Measurements from ENCODE around the gene FBXO17.
A peak's percentile ranks its signal among the peaks of the same experiment; 100 is the strongest.
"Not testable (repeated sequence)": the region's sequence is repeated elsewhere in the genome, so short reads cannot be mapped to it uniquely, and the experiment has no call there.

FBXO17 gene

GRCh38 chr19:38979812-38980211 is 4.3 kb upstream of the FBXO17 start:
- H3K9me3 ChIP-seq (ENCODE audit: control insufficient read depth in 1 of 2, low read length in 2 of 2) = no peaks in the 10 kb centered on the region
- H3K27me3 ChIP-seq (ENCODE audit: low read depth, low read length) = peaks cover 6% of the 10 kb centered on the region
- peaks cover 0 to 9% of the 10 kb centered on the region in 2 donors for H3K4me1 ChIP-seq (ENCODE audit: control insufficient read depth in 1 of 2, insufficient read depth in 2 of 2, low read length in 2 of 2)
- H3K4me3 ChIP-seq (ENCODE audit: low read depth in 1 of 2, low read length in 2 of 2) = no peak overlapping the region
- no peak overlapping the region for H3K27ac ChIP-seq (ENCODE audit: low read length)
- no peaks in the 10 kb centered on the region for H3K36me3 ChIP-seq (ENCODE audit: control insufficient read depth in 1 of 2, insufficient read depth in 2 of 2, low read length in 2 of 2)

- Histone ChIP-seq H3K4me3 (ENCODE audit: low read depth in 1 of 2, low read length in 2 of 2) (no peak overlapping the region), H3K27me3 (ENCODE audit: low read depth, low read length) (peaks cover 6% of the 10 kb centered on the region), H3K9me3 (ENCODE audit: control insufficient read depth in 1 of 2, low read length in 2 of 2) (no peaks in the 10 kb centered on the region), H3K27ac (ENCODE audit: low read length) (no peak overlapping the region), H3K36me3 (ENCODE audit: control insufficient read depth in 1 of 2, insufficient read depth in 2 of 2, low read length in 2 of 2) (no peaks in the 10 kb centered on the region), H3K4me1 (ENCODE audit: control insufficient read depth in 1 of 2, insufficient read depth in 2 of 2, low read length in 2 of 2) (peaks cover 0 to 9% of the 10 kb centered on the region in 2 donors)
Observed at GRCh38 chr19:38978326-38978689, 2.8 kb upstream of the FBXO17 start.

DNA sequence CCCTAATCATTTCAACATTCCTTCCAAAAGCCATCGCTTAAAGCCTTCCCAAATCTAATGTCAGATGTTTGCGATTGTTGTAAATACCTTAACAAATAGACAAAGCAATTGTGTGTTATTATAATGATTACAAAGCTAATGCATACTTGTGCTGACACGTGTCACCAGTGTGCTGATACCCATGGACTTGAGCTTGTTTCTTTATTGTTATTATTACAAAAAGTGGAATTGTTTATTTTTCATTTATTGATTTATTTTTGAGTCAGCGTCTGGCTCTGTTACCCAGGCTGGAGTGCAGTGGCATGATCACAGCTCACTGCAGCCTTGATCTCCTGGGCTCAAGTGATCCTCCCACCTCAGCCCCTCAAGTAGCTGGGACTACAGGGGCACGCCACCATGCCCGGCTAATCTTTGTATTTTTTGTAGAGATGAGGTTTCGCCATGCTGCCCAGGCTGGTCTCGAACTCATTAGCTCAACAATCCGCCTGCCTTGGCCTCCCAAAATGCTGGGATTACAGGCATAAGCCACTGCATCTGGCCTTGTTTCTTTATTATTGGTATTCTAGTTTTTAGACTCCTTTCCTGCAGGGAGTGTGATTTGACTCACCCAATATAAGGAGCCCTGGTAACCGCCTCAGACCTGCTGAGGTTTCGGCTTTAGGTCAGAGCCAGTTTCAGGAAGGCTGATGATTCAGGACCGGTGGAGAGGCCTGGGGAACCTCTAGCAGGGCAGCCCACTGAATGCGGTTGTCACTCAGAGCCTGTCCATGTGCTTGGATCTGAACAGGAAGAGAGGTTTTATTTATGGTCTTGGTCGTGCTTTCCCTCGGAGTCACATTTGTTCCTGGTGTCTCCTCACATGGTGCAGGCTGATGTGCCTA is 2.1 kb upstream of the FBXO17 start:
- peaks cover 0 to 9% of the 10 kb centered on the region in 2 donors for H3K4me1 ChIP-seq (ENCODE audit: control insufficient read depth in 1 of 2, insufficient read depth in 2 of 2, low read length in 2 of 2)
- peaks cover 6% of the 10 kb centered on the region for H3K27me3 ChIP-seq (ENCODE audit: low read depth, low read length)
- no peaks in the 10 kb centered on the region for H3K9me3 ChIP-seq (ENCODE audit: control insufficient read depth in 1 of 2, low read length in 2 of 2)
- no peaks in the 10 kb centered on the region for H3K36me3 ChIP-seq (ENCODE audit: control insufficient read depth in 1 of 2, insufficient read depth in 2 of 2, low read length in 2 of 2)
- no peak overlapping the region for H3K27ac ChIP-seq (ENCODE audit: low read length)
- no peak overlapping the region for H3K4me3 ChIP-seq (ENCODE audit: low read depth in 1 of 2, low read length in 2 of 2)

DNA sequence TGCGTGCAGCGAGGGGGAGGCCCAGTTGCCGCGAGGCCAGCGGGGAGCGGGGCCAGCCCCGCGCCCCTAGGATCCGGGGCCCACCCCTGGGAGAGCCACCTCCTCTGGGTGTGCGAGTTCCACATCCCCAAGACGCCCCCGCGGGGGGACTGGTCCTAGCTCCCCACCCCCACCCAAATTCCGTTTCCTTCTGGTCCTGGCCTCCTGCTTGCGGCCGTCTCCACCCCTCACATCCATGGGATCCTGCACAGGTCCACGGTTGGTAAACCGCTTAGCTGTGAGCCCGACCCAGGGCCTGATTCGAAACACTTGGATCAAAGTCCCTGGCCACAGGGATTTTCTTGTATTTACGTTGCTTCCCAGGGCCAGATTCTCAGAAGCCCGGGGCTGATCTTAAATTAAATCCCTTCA is 324 bp upstream of the FBXO17 start:
- Histone ChIP-seq H3K36me3 (ENCODE audit: control insufficient read depth in 1 of 2, insufficient read depth in 2 of 2, low read length in 2 of 2) (no peaks in the 10 kb centered on the region), H3K4me1 (ENCODE audit: control insufficient read depth in 1 of 2, insufficient read depth in 2 of 2, low read length in 2 of 2) (peaks cover 0 to 9% of the 10 kb centered on the region in 2 donors), H3K4me3 (ENCODE audit: low read depth in 1 of 2, low read length in 2 of 2) (peak overlapping the region; percentile 37 to 84), H3K9me3 (ENCODE audit: control insufficient read depth in 1 of 2, low read length in 2 of 2) (no peaks in the 10 kb centered on the region), H3K27ac (ENCODE audit: low read length) (peak overlapping the region; percentile 58), H3K27me3 (ENCODE audit: low read depth, low read length) (peaks cover 6% of the 10 kb centered on the region)

- no peaks in the 10 kb centered on the region for H3K36me3 ChIP-seq (ENCODE audit: control insufficient read depth in 1 of 2, insufficient read depth in 2 of 2, low read length in 2 of 2)
- peak overlapping the region; percentile 75 for H3K27ac ChIP-seq (ENCODE audit: low read length)
- no peaks in the 10 kb centered on the region for H3K9me3 ChIP-seq (ENCODE audit: control insufficient read depth in 1 of 2, low read length in 2 of 2)
- peaks cover 0 to 9% of the 10 kb centered on the region in 2 donors for H3K4me1 ChIP-seq (ENCODE audit: control insufficient read depth in 1 of 2, insufficient read depth in 2 of 2, low read length in 2 of 2)
- H3K27me3 ChIP-seq (ENCODE audit: low read depth, low read length) = peaks cover 6% of the 10 kb centered on the region
- peak overlapping the region; percentile 65 to 84 for H3K4me3 ChIP-seq (ENCODE audit: low read depth in 1 of 2, low read length in 2 of 2)
Observed at GRCh38 chr19:38974624-38975213, 823 bp downstream of the FBXO17 start.

DNA sequence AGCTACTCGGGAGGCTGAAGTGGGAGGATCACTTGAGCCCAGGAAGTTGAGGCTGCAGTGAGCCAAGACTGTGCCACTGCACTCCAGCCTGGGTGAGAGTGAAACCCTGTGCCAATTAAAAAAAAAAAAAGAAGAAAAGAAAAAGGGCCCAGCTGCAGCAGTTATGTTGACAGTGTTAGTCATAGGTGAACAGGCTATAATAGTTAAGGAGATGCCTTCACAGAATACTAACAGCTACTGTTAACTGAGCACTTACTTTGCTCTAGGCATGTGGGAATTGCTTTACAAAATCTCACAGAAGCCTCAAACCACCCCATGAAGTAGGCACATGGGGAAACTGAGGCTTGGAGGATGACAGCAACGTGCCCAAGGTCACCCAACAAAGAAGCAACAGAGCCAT is 3.9 kb downstream of the FBXO17 start:
- no peak overlapping the region for H3K4me3 ChIP-seq (ENCODE audit: low read depth in 1 of 2, low read length in 2 of 2)

DNA sequence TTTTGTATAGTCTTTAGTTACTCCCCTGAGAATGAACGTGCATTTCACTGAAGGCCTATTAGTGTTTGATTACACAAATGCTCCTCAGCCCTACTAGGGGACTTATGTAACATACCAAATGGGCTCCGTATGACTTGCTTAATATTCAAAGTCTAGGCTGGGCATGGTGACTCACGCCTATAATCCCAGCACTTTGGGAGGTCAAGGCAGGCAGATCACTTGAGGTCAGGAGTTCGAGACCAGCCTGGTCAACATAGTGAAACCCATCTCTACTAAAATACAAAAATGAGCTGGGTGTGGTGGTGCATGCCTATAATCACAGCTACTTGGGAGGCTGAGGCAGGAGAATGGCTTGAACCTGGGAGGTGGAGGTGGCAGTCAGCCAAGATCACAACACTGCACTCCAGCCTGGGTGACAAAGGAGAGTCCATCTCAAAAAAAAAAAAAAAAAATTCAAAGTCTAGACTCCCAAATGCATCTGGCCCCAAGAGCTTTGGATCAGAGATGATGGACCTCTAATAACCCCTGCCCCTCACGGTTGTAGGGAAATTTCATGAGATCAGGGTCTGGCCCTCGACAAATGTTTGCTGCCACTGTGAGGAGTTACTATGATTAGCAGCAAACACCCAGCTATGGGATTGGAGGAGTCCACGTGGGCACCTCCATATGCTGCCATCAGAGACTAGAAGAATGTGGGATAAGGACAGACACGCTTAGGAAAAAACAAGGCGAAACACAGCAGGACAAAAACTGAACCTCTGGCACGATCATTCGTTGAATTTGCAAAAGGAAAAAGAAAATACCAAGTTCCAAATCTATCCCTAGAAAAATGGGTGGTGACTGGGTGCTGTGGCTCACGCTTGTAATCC is 4.6 kb downstream of the FBXO17 start:
- H3K4me3 ChIP-seq (ENCODE audit: low read depth in 1 of 2, low read length in 2 of 2) = no peak overlapping the region
- no peak overlapping the region for H3K27ac ChIP-seq (ENCODE audit: low read length)
- no peaks in the 10 kb centered on the region for H3K36me3 ChIP-seq (ENCODE audit: control insufficient read depth in 1 of 2, insufficient read depth in 2 of 2, low read length in 2 of 2)

More for the DNA sequence above, 3.9 kb downstream of the FBXO17 start:
- H3K27ac ChIP-seq (ENCODE audit: low read length) = no peak overlapping the region
- H3K4me1 ChIP-seq (ENCODE audit: control insufficient read depth in 1 of 2, insufficient read depth in 2 of 2, low read length in 2 of 2) = peaks cover 0 to 7% of the 10 kb centered on the region in 2 donors
- H3K9me3 ChIP-seq (ENCODE audit: control insufficient read depth in 1 of 2, low read length in 2 of 2) = no peaks in the 10 kb centered on the region
- no peaks in the 10 kb centered on the region for H3K36me3 ChIP-seq (ENCODE audit: control insufficient read depth in 1 of 2, insufficient read depth in 2 of 2, low read length in 2 of 2)
- H3K27me3 ChIP-seq (ENCODE audit: low read depth, low read length) = peaks cover 5% of the 10 kb centered on the region

GRCh38 chr19:38966149-38966548 is 9.4 kb downstream of the FBXO17 start:
- H3K4me1 ChIP-seq (ENCODE audit: control insufficient read depth in 1 of 2, insufficient read depth in 2 of 2, low read length in 2 of 2); H3K27me3 ChIP-seq (ENCODE audit: low read depth, low read length); H3K27ac ChIP-seq (ENCODE audit: low read length); H3K9me3 ChIP-seq (ENCODE audit: control insufficient read depth in 1 of 2, low read length in 2 of 2); H3K36me3 ChIP-seq (ENCODE audit: control insufficient read depth in 1 of 2, insufficient read depth in 2 of 2, low read length in 2 of 2); H3K4me3 ChIP-seq (ENCODE audit: low read depth in 1 of 2, low read length in 2 of 2): not testable (repeated sequence)

More for the DNA sequence above, 4.6 kb downstream of the FBXO17 start:
- Histone ChIP-seq H3K27me3 (ENCODE audit: low read depth, low read length) (no peaks in the 10 kb centered on the region), H3K4me1 (ENCODE audit: control insufficient read depth in 1 of 2, insufficient read depth in 2 of 2, low read length in 2 of 2) (no peaks in the 10 kb centered on the region), H3K9me3 (ENCODE audit: control insufficient read depth in 1 of 2, low read length in 2 of 2) (no peaks in the 10 kb centered on the region)

- no peaks in the 10 kb centered on the region for H3K27me3 ChIP-seq (ENCODE audit: low read depth, low read length)
- H3K36me3 ChIP-seq (ENCODE audit: control insufficient read depth in 1 of 2, insufficient read depth in 2 of 2, low read length in 2 of 2) = no peaks in the 10 kb centered on the region
- H3K4me3 ChIP-seq (ENCODE audit: low read depth in 1 of 2, low read length in 2 of 2) = no peak overlapping the region
- no peaks in the 10 kb centered on the region for H3K9me3 ChIP-seq (ENCODE audit: control insufficient read depth in 1 of 2, low read length in 2 of 2)
- H3K27ac ChIP-seq (ENCODE audit: low read length) = no peak overlapping the region
- H3K4me1 ChIP-seq (ENCODE audit: control insufficient read depth in 1 of 2, insufficient read depth in 2 of 2, low read length in 2 of 2) = peaks cover 0 to 3% of the 10 kb centered on the region in 2 donors
Observed at GRCh38 chr19:38964738-38965137, 10.8 kb downstream of the FBXO17 start.

DNA sequence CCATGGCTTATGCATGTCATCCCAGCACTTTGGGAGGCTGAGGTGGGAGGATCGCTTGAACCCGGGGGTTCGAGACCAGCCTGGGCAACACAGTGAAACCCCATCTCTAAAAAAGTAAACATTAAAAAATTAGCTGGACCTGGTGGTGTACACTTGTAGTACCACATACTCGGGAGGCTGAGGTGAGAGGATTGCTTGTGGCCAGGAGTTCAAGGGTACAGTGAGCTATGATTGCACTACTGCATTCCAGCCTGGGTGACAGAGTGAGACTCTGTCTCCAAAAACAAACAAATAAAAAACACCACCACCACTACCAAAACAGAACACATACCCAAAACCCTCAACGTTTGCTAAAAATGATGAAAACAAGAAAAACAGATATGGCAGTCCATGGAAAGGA is 15.9 kb downstream of the FBXO17 start:
- H3K27me3 ChIP-seq (ENCODE audit: low read depth, low read length) = no peaks in the 10 kb centered on the region
- no peak overlapping the region for H3K27ac ChIP-seq (ENCODE audit: low read length)
- H3K4me1 ChIP-seq (ENCODE audit: control insufficient read depth in 1 of 2, insufficient read depth in 2 of 2, low read length in 2 of 2) = peaks cover 0 to 3% of the 10 kb centered on the region in 2 donors
- no peaks in the 10 kb centered on the region for H3K36me3 ChIP-seq (ENCODE audit: control insufficient read depth in 1 of 2, insufficient read depth in 2 of 2, low read length in 2 of 2)
- H3K9me3 ChIP-seq (ENCODE audit: control insufficient read depth in 1 of 2, low read length in 2 of 2) = no peaks in the 10 kb centered on the region
- H3K4me3 ChIP-seq (ENCODE audit: low read depth in 1 of 2, low read length in 2 of 2) = no peak overlapping the region

DNA sequence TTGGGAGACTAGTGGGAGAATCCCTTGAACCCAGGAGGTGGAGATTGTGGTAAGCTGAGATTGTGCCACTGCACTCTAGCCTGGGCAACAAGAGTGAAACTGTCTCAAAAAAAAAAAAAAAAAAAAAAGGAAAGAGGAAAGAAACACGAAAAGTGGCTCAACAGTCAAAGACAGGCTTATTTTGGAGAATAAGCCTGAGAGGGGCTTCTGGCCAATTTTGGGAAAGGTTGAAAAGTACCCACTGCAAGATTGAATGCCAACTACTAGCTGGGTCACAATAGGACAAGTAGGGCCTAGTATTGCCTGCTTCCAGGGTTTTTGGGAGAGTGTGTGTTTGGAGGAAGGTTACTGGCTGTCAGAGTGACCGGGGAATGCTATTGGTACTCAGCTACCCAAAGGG is 17.2 kb downstream of the FBXO17 start:
- no peaks in the 10 kb centered on the region for H3K36me3 ChIP-seq (ENCODE audit: control insufficient read depth in 1 of 2, insufficient read depth in 2 of 2, low read length in 2 of 2)
- H3K4me1 ChIP-seq (ENCODE audit: control insufficient read depth in 1 of 2, insufficient read depth in 2 of 2, low read length in 2 of 2) = peaks cover 0 to 3% of the 10 kb centered on the region in 2 donors
- H3K4me3 ChIP-seq (ENCODE audit: low read depth in 1 of 2, low read length in 2 of 2) = no peak overlapping the region

More for the DNA sequence above, 17.2 kb downstream of the FBXO17 start:
- H3K9me3 ChIP-seq (ENCODE audit: control insufficient read depth in 1 of 2, low read length in 2 of 2) = no peaks in the 10 kb centered on the region
- H3K27ac ChIP-seq (ENCODE audit: low read length) = no peak overlapping the region
- H3K27me3 ChIP-seq (ENCODE audit: low read depth, low read length) = no peaks in the 10 kb centered on the region
